Erythroblast (primary cell): ENCODE measurements around the gene PTH2.

Experiments
- GATA1 ChIP-seq: IDR thresholded peaks from 2 replicates; pipeline ENCODE4 v1.6.1; 2011; ENCODE audit warnings: low read depth, mild to moderate bottlenecking, control low read depth, low read length, moderate library complexity
- POLR2A ChIP-seq: IDR thresholded peaks from 2 replicates; pipeline ENCODE4 v1.6.1; 2011; ENCODE audit warnings: mild to moderate bottlenecking, low read length

DNA sequence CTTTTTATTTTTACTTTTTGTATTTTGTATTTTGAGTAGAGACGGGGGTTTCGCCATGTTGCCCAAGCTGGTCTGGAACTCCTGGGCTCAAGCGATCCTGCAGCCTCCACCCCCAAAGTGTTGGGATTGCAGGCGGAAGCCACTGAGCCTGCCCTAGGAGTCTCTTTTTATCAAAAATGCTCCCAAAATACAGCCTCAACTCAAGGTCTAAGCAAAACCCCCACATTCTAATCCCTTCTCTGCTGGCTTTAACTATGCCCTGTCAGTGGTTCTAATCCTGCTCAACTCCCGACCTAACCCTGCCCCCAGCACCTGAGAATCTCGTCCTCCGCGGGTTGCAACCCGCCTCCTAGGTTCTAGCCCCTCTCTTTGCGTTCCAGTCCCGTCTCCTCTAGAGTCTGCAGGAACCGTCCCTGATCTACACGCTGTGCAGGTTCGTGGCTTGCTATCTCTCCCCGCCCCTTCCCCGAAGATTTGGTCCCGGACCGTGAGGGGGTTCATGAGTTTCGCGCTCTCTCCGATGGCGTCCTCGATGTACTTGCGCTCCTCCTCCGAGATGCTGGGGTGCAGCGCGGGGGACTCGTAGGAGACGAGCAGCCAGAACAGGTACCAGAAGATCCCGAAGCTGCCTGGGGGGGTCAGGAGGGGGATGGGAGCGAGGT lies 10.1 kb upstream of the PTH2 start:
- TF ChIP-seq POLR2A (no peak), GATA1 (no peak)
